NCI-H2196 treated with DMSO at 0.1 percent for 48 hours (cell line): ENCODE measurements around the gene AGBL5.

Source experiments
- DNase-seq: peaks from one replicate; lab custom pipeline; 2025; ENCODE audit not compliant: unreplicated experiment; lab: John Stamatoyannopoulos, UW

The AGBL5 gene

GRCh38 chr2:27087823-27088410 is 36.4 kb downstream of the AGBL5 start:
- no peak for DNase-seq

- DNase-seq: no peak
These were observed 37.2 kb downstream of the AGBL5 start for GRCh38 chr2:27088634-27089033.

- no peak for DNase-seq
These were observed 37.9 kb downstream of the AGBL5 start for GRCh38 chr2:27089111-27089954.

- no peak for DNase-seq
These were observed 40.6 kb downstream of the AGBL5 start for GRCh38 chr2:27091746-27092695.

- DNase-seq: no peak
These were observed 41.4 kb downstream of the AGBL5 start for GRCh38 chr2:27092696-27093429.

- no peak for DNase-seq
These were observed 42.2 kb downstream of the AGBL5 start for GRCh38 chr2:27093430-27094352.

GRCh38 chr2:27094353-27094984 is 43.0 kb downstream of the AGBL5 start:
- no peak for DNase-seq

GRCh38 chr2:27095427-27095744 is 43.9 kb downstream of the AGBL5 start:
- no peak for DNase-seq

GRCh38 chr2:27095745-27096651 is 44.5 kb downstream of the AGBL5 start:
- DNase-seq: no peak

GRCh38 chr2:27096748-27097297 is 45.4 kb downstream of the AGBL5 start:
- no peak for DNase-seq

GRCh38 chr2:27097341-27097740 is 45.9 kb downstream of the AGBL5 start:
- no peak for DNase-seq

GRCh38 chr2:27099334-27099955 is 48.0 kb downstream of the AGBL5 start:
- no peak for DNase-seq

GRCh38 chr2:27100036-27100435 is 48.6 kb downstream of the AGBL5 start:
- no peak for DNase-seq

- DNase-seq: no peak
These were observed 50.9 kb downstream of the AGBL5 start for GRCh38 chr2:27102329-27102728.

- no peak for DNase-seq
These were observed 54.5 kb downstream of the AGBL5 start for GRCh38 chr2:27105981-27106380.

GRCh38 chr2:27108221-27108620 is 56.8 kb downstream of the AGBL5 start:
- DNase-seq: no peak

GRCh38 chr2:27109083-27109482 is 57.6 kb downstream of the AGBL5 start:
- DNase-seq: no peak
